Nephron (organoid): Measurements from ENCODE around the gene MRPS2.

ENCODE experiments used
- H3K27ac Mint-ChIP-seq, 3 experiments: 2 replicates each; pipeline ENCODE4 v1.8.0; 2020; ENCODE audit warnings: mixed read lengths in 3 of 3, mild to moderate bottlenecking in 2 of 3, moderate library complexity in 1 of 3
- H3K27me3 Mint-ChIP-seq: 2 replicates; pipeline ENCODE4 v1.8.0; 2021; ENCODE audit warnings: low read depth, mild to moderate bottlenecking, moderate library complexity, mixed read lengths
- H3K36me3 Mint-ChIP-seq: 2 replicates; pipeline ENCODE4 v1.8.0; 2020; ENCODE audit warnings: low read depth, mixed read lengths
- H3K4me1 Mint-ChIP-seq: 2 replicates; pipeline ENCODE4 v1.8.0; 2020; ENCODE audit warnings: mixed read lengths
- H3K4me3 Mint-ChIP-seq, 3 experiments: 2 replicates each; pipeline ENCODE4 v1.8.0; 2020; ENCODE audit warnings: mild to moderate bottlenecking in 3 of 3, mixed read lengths in 3 of 3, moderate library complexity in 2 of 3
- H3K9me3 Mint-ChIP-seq: 2 replicates; pipeline ENCODE4 v1.8.0; 2020; ENCODE audit warnings: mixed read lengths
- TF ChIP-seq, protein P1 (sequence below), 3 experiments: fragments of 200-600 bp; sonication (generic); IDR thresholded peaks; one replicate each; pipeline ENCODE4 v1.5.0; 2021; ENCODE audit warnings: antibody characterized with exemption in 3 of 3; ENCODE audit not compliant: unreplicated experiment in 3 of 3

MRPS2 gene

DNA sequence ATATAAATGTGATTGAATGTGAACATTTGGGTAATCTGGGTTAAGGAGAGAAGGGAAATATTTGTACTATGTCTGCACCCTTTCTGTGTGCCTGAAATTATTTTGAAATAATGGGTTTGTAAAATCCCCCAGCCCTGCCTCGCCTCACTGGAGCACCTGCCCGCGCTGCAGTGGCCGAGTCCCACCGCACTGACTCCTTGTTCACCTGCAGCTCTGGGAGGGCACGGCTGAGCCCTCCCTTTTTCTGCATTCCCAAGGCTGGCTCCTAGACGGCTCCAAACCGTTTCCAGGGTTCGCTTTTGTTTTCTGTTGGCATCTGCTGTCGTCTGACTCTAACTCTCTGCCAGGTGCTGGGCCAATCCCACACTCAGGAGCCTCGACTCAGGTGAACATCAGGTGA is 38.5 kb upstream of the MRPS2 start:
- H3K27ac Mint-ChIP-seq, result no peak overlapping the region

DNA sequence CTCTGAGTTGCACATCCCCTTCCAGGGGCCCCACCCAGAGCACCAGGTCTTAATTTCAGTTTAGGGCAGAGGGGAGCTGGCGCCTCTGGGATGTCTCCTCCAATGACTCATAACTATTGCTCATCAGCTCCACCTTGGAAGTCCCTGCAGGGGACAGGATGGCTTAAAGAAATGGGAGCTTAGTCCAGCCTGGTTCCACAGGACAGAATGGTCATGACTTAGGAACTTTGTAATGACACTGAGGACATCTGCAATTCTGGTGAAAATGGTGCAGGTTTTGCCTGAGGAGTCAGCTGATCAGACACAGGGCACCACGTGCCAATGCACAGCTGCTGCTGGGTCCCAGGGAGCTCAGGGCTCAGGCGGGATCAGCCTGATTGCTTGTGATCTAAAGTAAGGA is 37.3 kb upstream of the MRPS2 start:
- peaks cover 25% of the 10 kb centered on the region for H3K27me3 Mint-ChIP-seq
- H3K4me3 Mint-ChIP-seq, result no peak overlapping the region
- TF ChIP-seq, protein P1, sequence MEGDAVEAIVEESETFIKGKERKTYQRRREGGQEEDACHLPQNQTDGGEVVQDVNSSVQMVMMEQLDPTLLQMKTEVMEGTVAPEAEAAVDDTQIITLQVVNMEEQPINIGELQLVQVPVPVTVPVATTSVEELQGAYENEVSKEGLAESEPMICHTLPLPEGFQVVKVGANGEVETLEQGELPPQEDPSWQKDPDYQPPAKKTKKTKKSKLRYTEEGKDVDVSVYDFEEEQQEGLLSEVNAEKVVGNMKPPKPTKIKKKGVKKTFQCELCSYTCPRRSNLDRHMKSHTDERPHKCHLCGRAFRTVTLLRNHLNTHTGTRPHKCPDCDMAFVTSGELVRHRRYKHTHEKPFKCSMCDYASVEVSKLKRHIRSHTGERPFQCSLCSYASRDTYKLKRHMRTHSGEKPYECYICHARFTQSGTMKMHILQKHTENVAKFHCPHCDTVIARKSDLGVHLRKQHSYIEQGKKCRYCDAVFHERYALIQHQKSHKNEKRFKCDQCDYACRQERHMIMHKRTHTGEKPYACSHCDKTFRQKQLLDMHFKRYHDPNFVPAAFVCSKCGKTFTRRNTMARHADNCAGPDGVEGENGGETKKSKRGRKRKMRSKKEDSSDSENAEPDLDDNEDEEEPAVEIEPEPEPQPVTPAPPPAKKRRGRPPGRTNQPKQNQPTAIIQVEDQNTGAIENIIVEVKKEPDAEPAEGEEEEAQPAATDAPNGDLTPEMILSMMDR (IDR thresholded peaks at IDR 0.05; ENCODE audit: unreplicated experiment in 3 of 3), result no peak
- H3K36me3 Mint-ChIP-seq, result no peaks in the 10 kb centered on the region
- no peaks in the 10 kb centered on the region for H3K9me3 Mint-ChIP-seq
- H3K27ac Mint-ChIP-seq, result no peak overlapping the region
- H3K4me1 Mint-ChIP-seq, result no peaks in the 10 kb centered on the region

More for the DNA sequence above, 38.5 kb upstream of the MRPS2 start:
- TF ChIP-seq, protein P1 (IDR thresholded peaks at IDR 0.05; ENCODE audit: unreplicated experiment in 3 of 3), result no peak
- Mint-ChIP-seq H3K4me1 (no peaks in the 10 kb centered on the region), H3K4me3 (no peak overlapping the region), H3K9me3 (no peaks in the 10 kb centered on the region), H3K27me3 (peaks cover 21% of the 10 kb centered on the region), H3K36me3 (no peaks in the 10 kb centered on the region)

DNA sequence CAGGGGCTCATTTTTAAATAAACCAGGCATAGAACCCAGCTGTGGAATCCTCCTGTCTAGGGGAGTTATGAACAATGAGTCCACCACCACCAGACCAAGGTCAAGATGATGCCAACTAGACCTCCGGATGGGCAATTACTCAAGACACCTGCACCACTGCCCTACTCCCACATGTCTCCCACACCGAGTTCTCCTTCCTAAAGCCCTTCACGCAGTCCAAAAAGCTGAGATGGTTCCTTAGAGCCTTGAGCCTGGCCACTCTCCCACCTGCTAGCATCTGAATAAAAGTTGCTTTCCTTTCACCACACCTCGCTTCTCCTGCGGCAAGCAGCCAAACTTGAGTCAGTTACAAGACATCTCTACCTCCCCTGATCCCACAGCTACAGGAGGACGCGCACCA is 36.3 kb upstream of the MRPS2 start:
- H3K4me1 Mint-ChIP-seq, result no peaks in the 10 kb centered on the region
- H3K9me3 Mint-ChIP-seq, result no peaks in the 10 kb centered on the region
- TF ChIP-seq, protein P1 (IDR thresholded peaks at IDR 0.05; ENCODE audit: unreplicated experiment in 3 of 3), result no peak
- no peak overlapping the region for H3K27ac Mint-ChIP-seq
- no peak overlapping the region for H3K4me3 Mint-ChIP-seq
- H3K36me3 Mint-ChIP-seq, result no peaks in the 10 kb centered on the region
- peaks cover 20% of the 10 kb centered on the region for H3K27me3 Mint-ChIP-seq

DNA sequence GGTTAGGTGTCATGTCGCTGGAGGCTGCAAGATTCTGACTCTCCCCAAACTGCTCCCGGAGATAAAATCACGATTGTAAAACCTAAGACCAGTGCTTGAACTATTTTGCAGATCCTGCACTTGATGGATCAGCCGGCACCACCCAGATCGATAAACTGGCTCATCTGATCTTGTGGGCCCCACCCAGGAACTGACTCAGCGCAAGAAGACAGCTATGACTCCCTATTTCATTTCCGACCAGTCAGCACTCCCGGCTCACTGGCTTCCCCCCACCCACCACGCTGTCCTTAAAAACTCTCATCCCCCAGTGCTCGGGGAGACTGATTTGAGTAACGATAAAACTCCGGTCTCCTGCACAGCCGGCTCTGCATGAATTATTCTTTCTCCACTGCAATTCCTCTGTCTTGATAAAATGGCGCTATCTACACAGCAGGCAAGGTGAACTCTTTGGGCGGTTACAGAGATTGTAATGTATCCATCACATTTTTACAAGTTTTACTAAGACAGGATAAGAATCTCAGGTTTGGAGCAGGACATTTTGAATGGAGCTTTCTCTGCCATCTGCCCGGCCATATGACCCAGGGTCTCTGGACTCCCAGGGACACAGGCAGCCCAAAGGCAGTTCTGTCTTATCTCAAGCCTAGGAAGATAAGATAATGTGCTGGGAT is 31.5 kb upstream of the MRPS2 start:
- H3K4me1 Mint-ChIP-seq, result peaks cover 9% of the 10 kb centered on the region
- TF ChIP-seq, protein P1 (IDR thresholded peaks at IDR 0.05; ENCODE audit: unreplicated experiment in 3 of 3), result no peak
- peaks cover 3% of the 10 kb centered on the region for H3K36me3 Mint-ChIP-seq
- no peak overlapping the region for H3K27ac Mint-ChIP-seq
- H3K9me3 Mint-ChIP-seq, result no peaks in the 10 kb centered on the region
- peaks cover 8% of the 10 kb centered on the region for H3K27me3 Mint-ChIP-seq
- no peak overlapping the region for H3K4me3 Mint-ChIP-seq

DNA sequence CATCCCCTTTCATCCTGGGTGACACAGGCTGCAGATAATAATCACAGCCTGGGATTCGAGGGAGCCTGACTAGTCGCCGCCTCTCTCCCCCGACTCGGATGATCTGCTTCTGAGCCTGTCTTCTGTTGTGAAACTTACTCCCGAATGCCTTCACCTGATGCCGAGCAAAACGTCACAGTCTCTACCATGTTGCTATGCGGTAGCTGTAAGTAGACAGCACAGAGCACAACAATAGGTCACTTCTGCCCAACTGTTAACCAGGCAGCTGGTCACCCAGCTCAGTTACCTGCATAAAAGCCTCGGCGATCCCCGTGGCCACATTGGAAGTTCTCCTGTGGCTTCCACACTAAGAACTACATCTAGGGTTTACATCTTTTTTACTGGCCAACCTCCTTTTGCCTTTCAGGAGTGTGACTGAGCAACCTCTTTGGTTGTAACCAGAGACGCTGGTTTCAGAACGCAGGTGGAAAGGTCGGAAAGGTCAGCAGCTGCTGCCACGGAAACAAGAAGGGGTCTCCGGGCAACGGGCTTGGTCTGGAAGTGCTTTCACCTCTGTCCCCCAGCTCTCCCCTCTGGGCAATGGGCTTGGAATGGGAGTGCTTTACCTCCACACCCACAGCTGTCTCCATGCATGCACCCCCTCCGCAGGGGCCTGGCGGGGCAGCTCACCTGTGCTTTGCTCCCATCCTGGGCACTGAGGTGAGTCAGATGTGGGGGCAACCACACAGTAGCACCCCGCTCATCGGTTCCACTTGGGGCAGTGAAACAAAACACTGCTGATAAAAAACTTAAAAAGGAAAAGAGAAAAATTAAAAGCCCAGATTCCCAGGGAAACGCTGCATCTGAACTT is 28.5 kb upstream of the MRPS2 start:
- Mint-ChIP-seq H3K36me3 (peaks cover 3% of the 10 kb centered on the region), H3K9me3 (no peaks in the 10 kb centered on the region), H3K4me3 (peak overlapping the region in 1 of 3 experiments; percentile 31), H3K27me3 (peaks cover 7% of the 10 kb centered on the region), H3K27ac (peak overlapping the region in 1 of 3 experiments; percentile 92), H3K4me1 (peaks cover 9% of the 10 kb centered on the region)
- TF ChIP-seq, protein P1 (IDR thresholded peaks at IDR 0.05; ENCODE audit: unreplicated experiment in 3 of 3), result no peak
